Stimulated activated CD8-positive, alpha-beta memory T cell treated with anti-CD3 and anti-CD28 coated beads, Interleukin-4, amount 100 ng/mL, for 24 hours (primary cell): ENCODE measurements around the gene LY6G5B.

Experiments used
- DNase-seq: peaks from one replicate; pipeline ENCODE4 v3.0.0-alpha.2; 2020; ENCODE audit warnings: low read depth

Gene LY6G5B

GRCh38 chr6:31663126-31663960 lies 6.4 kb upstream of the LY6G5B start:
- DNase-seq, result no peak

GRCh38 chr6:31663961-31664789 lies 5.6 kb upstream of the LY6G5B start:
- DNase-seq, result no peak

GRCh38 chr6:31664790-31665500 lies 4.8 kb upstream of the LY6G5B start, which contains the start of gene GPANK1:
Gene GPANK1 (minus strand): TSS chr6:31664997. CDS start chr6:31664478, 519 bp downstream.
- peak; percentile 87 for DNase-seq

- peak; percentile 97 for DNase-seq
These were observed 4.1 kb upstream of the LY6G5B start, which contains the start of gene CSNK2B for GRCh38 chr6:31665501-31666336. Gene CSNK2B (plus strand): TSS chr6:31666080. CDS start chr6:31666832, 752 bp downstream.

GRCh38 chr6:31666337-31666965 lies 3.3 kb upstream of the LY6G5B start:
- DNase-seq, result no peak

GRCh38 chr6:31676322-31676903 lies 6.6 kb downstream of the LY6G5B start:
- no peak for DNase-seq

- DNase-seq, result no peak
These were observed 7.1 kb downstream of the LY6G5B start for GRCh38 chr6:31676904-31677303.

- DNase-seq, result no peak
These were observed 8.2 kb downstream of the LY6G5B start for GRCh38 chr6:31677955-31678354.

GRCh38 chr6:31680226-31681134 lies 10.7 kb downstream of the LY6G5B start, which contains the start of gene LY6G5C:
Gene LY6G5C (minus strand): TSS chr6:31681067. CDS start chr6:31680373, 694 bp downstream.
- no peak for DNase-seq

- DNase-seq, result no peak
These were observed 11.4 kb downstream of the LY6G5B start for GRCh38 chr6:31681135-31681671.

- DNase-seq, result no peak
These were observed 13.8 kb downstream of the LY6G5B start for GRCh38 chr6:31683591-31683990.

GRCh38 chr6:31686483-31686882 lies 16.7 kb downstream of the LY6G5B start:
- no peak for DNase-seq

GRCh38 chr6:31687321-31687720 lies 17.5 kb downstream of the LY6G5B start:
- DNase-seq, result no peak

GRCh38 chr6:31687860-31688693 lies 18.3 kb downstream of the LY6G5B start:
- DNase-seq, result no peak

- no peak for DNase-seq
These were observed 19.7 kb downstream of the LY6G5B start for GRCh38 chr6:31689249-31690110.

GRCh38 chr6:31690231-31691077 lies 20.7 kb downstream of the LY6G5B start:
- no peak for DNase-seq
